Measurements from ENCODE around the gene ST6GALNAC5. TPM values are rescaled to one million over a fixed set of nuclear protein-coding genes. Genes with fewer than 3 reads are reported as not detected.

Gene ST6GALNAC5
- total RNA-seq, 4 donors from 2014 or later = 0.16 TPM; not detected in 3

- Histone ChIP-seq H3K27ac (no peak overlapping the region), H3K4me3 (no peak overlapping the region), H3K36me3 (no peaks in the 10 kb centered on the region), H3K9me3 (no peaks in the 10 kb centered on the region), H3K4me1 (no peaks in the 10 kb centered on the region), H3K27me3 (no peaks in the 10 kb centered on the region)
- intact Hi-C loops (cut with DNase I; ENCODE audit: low total_unique reads) = no loop called here
- TF ChIP-seq, protein P1, sequence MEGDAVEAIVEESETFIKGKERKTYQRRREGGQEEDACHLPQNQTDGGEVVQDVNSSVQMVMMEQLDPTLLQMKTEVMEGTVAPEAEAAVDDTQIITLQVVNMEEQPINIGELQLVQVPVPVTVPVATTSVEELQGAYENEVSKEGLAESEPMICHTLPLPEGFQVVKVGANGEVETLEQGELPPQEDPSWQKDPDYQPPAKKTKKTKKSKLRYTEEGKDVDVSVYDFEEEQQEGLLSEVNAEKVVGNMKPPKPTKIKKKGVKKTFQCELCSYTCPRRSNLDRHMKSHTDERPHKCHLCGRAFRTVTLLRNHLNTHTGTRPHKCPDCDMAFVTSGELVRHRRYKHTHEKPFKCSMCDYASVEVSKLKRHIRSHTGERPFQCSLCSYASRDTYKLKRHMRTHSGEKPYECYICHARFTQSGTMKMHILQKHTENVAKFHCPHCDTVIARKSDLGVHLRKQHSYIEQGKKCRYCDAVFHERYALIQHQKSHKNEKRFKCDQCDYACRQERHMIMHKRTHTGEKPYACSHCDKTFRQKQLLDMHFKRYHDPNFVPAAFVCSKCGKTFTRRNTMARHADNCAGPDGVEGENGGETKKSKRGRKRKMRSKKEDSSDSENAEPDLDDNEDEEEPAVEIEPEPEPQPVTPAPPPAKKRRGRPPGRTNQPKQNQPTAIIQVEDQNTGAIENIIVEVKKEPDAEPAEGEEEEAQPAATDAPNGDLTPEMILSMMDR (IDR thresholded peaks at IDR 0.05 in 4 of 5, conservative IDR thresholded peaks at IDR 0.05 in 1 of 5) = no peak
- no peak for TF ChIP-seq POLR2A (IDR thresholded peaks at IDR 0.05)
- DNase-seq = no peak
- in situ Hi-C loops (cut with MboI; ENCODE audit: low sequenced_read_pairs in 4 of 4) = no loop called here
- no peak for ATAC-seq
Observed at GRCh38 chr1:76854255-76854654, 13.0 kb upstream of the ST6GALNAC5 start.

- no peak overlapping the region for H3K27ac ChIP-seq
- H3K9me3 ChIP-seq = no peaks in the 10 kb centered on the region
- no peak for DNase-seq
- H3K27me3 ChIP-seq = no peaks in the 10 kb centered on the region
- intact Hi-C loops (cut with DNase I; ENCODE audit: low total_unique reads) (no loop called here), in situ Hi-C loops (cut with MboI; ENCODE audit: low sequenced_read_pairs in 4 of 4) (no loop called here)
- no peak for TF ChIP-seq POLR2A (IDR thresholded peaks at IDR 0.05)
- TF ChIP-seq, protein P1 (IDR thresholded peaks at IDR 0.05 in 4 of 5, conservative IDR thresholded peaks at IDR 0.05 in 1 of 5) = no peak
- H3K4me3 ChIP-seq = no peak overlapping the region
- no peaks in the 10 kb centered on the region for H3K36me3 ChIP-seq
- ATAC-seq = no peak
- H3K4me1 ChIP-seq = no peaks in the 10 kb centered on the region
Observed at GRCh38 chr1:76856104-76856503, 11.2 kb upstream of the ST6GALNAC5 start.

- Histone ChIP-seq H3K9me3 (no peaks in the 10 kb centered on the region), H3K4me1 (no peaks in the 10 kb centered on the region), H3K4me3 (no peak overlapping the region), H3K27ac (no peak overlapping the region), H3K27me3 (no peaks in the 10 kb centered on the region), H3K36me3 (no peaks in the 10 kb centered on the region)
- ATAC-seq (no peak), DNase-seq (no peak)
- TF ChIP-seq, protein P1 (IDR thresholded peaks at IDR 0.05 in 4 of 5, conservative IDR thresholded peaks at IDR 0.05 in 1 of 5) = no peak
- no peak for TF ChIP-seq POLR2A (IDR thresholded peaks at IDR 0.05)
- intact Hi-C loops (cut with DNase I; ENCODE audit: low total_unique reads) = no loop called here
- in situ Hi-C loops (cut with MboI; ENCODE audit: low sequenced_read_pairs in 4 of 4) = no loop called here
Observed at GRCh38 chr1:76857138-76857537, 10.1 kb upstream of the ST6GALNAC5 start.

GRCh38 chr1:76857973-76858372 lies 9.3 kb upstream of the ST6GALNAC5 start:
- intact Hi-C loops (cut with DNase I; ENCODE audit: low total_unique reads) = no loop called here
- DNase-seq = no peak

More at GRCh38 chr1:76857973-76858372, 9.3 kb upstream of the ST6GALNAC5 start:
- no peaks in the 10 kb centered on the region for H3K36me3 ChIP-seq
- TF ChIP-seq, protein P1 (IDR thresholded peaks at IDR 0.05 in 4 of 5, conservative IDR thresholded peaks at IDR 0.05 in 1 of 5) = no peak
- TF ChIP-seq POLR2A (IDR thresholded peaks at IDR 0.05) = no peak
- ATAC-seq = no peak
- in situ Hi-C loops (cut with MboI; ENCODE audit: low sequenced_read_pairs in 4 of 4) = no loop called here
- H3K4me1 ChIP-seq = no peaks in the 10 kb centered on the region
- no peaks in the 10 kb centered on the region for H3K9me3 ChIP-seq
- no peaks in the 10 kb centered on the region for H3K27me3 ChIP-seq
- H3K4me3 ChIP-seq = no peak overlapping the region
- H3K27ac ChIP-seq = no peak overlapping the region

Data from gastrocnemius medialis (tissue), 4 donors.